ENCODE data around the gene AOPEP.

DNA sequence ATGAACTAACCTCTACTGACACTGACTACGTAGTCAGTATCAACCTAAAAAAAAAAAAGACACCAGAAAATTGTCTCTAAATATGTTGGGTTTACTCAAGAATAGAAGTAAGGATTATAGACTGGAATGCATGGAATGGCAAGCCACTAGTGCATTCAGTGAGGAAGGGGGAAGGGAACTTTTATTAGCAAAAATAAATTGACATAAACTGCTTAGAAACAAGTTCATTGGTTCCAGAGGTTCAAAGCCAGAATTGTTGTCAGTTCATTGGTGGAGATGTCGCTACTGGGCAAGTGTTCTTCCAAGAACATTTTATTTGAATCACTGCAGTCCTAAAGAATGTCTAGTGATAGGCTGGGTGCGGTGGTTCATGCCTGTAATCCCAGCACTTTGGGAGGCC, 26.1 kb upstream of the AOPEP start:
- TF ChIP-seq, protein P1, sequence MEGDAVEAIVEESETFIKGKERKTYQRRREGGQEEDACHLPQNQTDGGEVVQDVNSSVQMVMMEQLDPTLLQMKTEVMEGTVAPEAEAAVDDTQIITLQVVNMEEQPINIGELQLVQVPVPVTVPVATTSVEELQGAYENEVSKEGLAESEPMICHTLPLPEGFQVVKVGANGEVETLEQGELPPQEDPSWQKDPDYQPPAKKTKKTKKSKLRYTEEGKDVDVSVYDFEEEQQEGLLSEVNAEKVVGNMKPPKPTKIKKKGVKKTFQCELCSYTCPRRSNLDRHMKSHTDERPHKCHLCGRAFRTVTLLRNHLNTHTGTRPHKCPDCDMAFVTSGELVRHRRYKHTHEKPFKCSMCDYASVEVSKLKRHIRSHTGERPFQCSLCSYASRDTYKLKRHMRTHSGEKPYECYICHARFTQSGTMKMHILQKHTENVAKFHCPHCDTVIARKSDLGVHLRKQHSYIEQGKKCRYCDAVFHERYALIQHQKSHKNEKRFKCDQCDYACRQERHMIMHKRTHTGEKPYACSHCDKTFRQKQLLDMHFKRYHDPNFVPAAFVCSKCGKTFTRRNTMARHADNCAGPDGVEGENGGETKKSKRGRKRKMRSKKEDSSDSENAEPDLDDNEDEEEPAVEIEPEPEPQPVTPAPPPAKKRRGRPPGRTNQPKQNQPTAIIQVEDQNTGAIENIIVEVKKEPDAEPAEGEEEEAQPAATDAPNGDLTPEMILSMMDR (IDR thresholded peaks at IDR 0.05; ENCODE audit: insufficient read depth, low read length, poor library complexity, severe bottlenecking), result no peak
- TF ChIP-seq EZH2phosphoT487 (conservative IDR thresholded peaks at IDR 0.05; ENCODE audit: low read length), result no peak

Data from SU-DHL-6 (cell line).